H54 (cell line): Measurements from ENCODE around the gene KRTAP10-7.

Experiments
- DNase-seq: peaks from one replicate; pipeline ENCODE4 v3.0.0; 2011; ENCODE audit warnings: low spot score, mixed read lengths; ENCODE audit not compliant: insufficient read length
- FAIRE-seq: peaks from 3 replicates; lab custom pipeline; 2011; peaks lifted over from hg19 to GRCh38; lab: Jason Lieb, UNC
- POLR2A ChIP-seq: IDR thresholded peaks from 2 replicates; pipeline ENCODE4 v1.6.1; 2011; ENCODE audit warnings: low read depth, mild to moderate bottlenecking, low read length

The KRTAP10-7 gene

GRCh38 chr21:44649521-44650100, 49.2 kb downstream of the KRTAP10-7 start:
- no peak for DNase-seq
- no peak for FAIRE-seq
- TF ChIP-seq POLR2A: no peak

- DNase-seq: no peak
- no peak for TF ChIP-seq POLR2A
- no peak for FAIRE-seq
Measured at GRCh38 chr21:44650265-44650972, 50.0 kb downstream of the KRTAP10-7 start.

- no peak for FAIRE-seq
- no peak for DNase-seq
- TF ChIP-seq POLR2A: no peak
Measured at GRCh38 chr21:44650973-44651675, 50.7 kb downstream of the KRTAP10-7 start.
